Activated T-helper 17 cell treated with anti-CD3 and anti-CD28 coated beads, Interleukin-2, amount 50 U/mL, for 72 hours (primary cell): ENCODE results near the gene MEGF9. TPM values are rescaled to one million over a fixed set of nuclear protein-coding genes. Genes with fewer than 3 reads are reported as not detected.

Experiments
- ATAC-seq: fragments of 150-1000 bp; cut with Tn5 transposase; replicated peaks from 2 replicates; pipeline ENCODE4 v1.10.0; 2021; ENCODE audit warnings: mild to moderate bottlenecking, moderate library complexity
- H3K27ac Mint-ChIP-seq: one replicate; pipeline ENCODE4 v1.8.0; 2022; ENCODE audit warnings: mixed read lengths
- H3K27me3 Mint-ChIP-seq: one replicate; pipeline ENCODE4 v1.8.0; 2022; ENCODE audit warnings: mixed read lengths
- H3K36me3 Mint-ChIP-seq: one replicate; pipeline ENCODE4 v1.8.0; 2022; ENCODE audit warnings: low read depth, mild to moderate bottlenecking, mixed read lengths
- H3K4me1 Mint-ChIP-seq: one replicate; pipeline ENCODE4 v1.8.0; 2022; ENCODE audit warnings: mixed read lengths
- H3K4me3 Mint-ChIP-seq: one replicate; pipeline ENCODE4 v1.8.0; 2022; ENCODE audit warnings: mild to moderate bottlenecking, mixed read lengths
- H3K9me3 Mint-ChIP-seq: one replicate; pipeline ENCODE4 v1.8.0; 2022; ENCODE audit warnings: mixed read lengths
- total RNA-seq, 2 donors: library from RNA; stranded (reverse); gene quantifications; one replicate each; pipeline ENCODE4 v1.2.3, GENCODE V29; 2022

The MEGF9 gene
- total RNA-seq, 2 donors from 2014 or later = 3.3 to 4.1 TPM

GRCh38 chr9:120583958-120584369 lies 130.3 kb downstream of the MEGF9 start:
- Mint-ChIP-seq H3K36me3 (no peaks in the 10 kb centered on the region), H3K27me3 (no peaks in the 10 kb centered on the region), H3K27ac (no peak overlapping the region), H3K9me3 (no peaks in the 10 kb centered on the region), H3K4me3 (no peak overlapping the region), H3K4me1 (peaks cover 8% of the 10 kb centered on the region)
- peak; percentile 5 for ATAC-seq

- ATAC-seq = peak; percentile 99
- H3K4me3 Mint-ChIP-seq = peak within 1 kb of the TSS; percentile 98
- peak within 1 kb of the TSS; percentile 94 for H3K27ac Mint-ChIP-seq
- H3K27me3 Mint-ChIP-seq = no peaks in the 10 kb centered on the region
- H3K9me3 Mint-ChIP-seq = no peaks in the 10 kb centered on the region
- peaks cover 6% of the 10 kb centered on the region for H3K36me3 Mint-ChIP-seq
- peaks cover 21% of the 10 kb centered on the region for H3K4me1 Mint-ChIP-seq
Measured at GRCh38 chr9:120580051-120580896, 134.0 kb downstream of the MEGF9 start, which contains the start of gene CDK5RAP2. TSS of gene CDK5RAP2 (minus strand) at chr9:120580167. CDS start at chr9:120579978, 189 bp downstream.

DNA sequence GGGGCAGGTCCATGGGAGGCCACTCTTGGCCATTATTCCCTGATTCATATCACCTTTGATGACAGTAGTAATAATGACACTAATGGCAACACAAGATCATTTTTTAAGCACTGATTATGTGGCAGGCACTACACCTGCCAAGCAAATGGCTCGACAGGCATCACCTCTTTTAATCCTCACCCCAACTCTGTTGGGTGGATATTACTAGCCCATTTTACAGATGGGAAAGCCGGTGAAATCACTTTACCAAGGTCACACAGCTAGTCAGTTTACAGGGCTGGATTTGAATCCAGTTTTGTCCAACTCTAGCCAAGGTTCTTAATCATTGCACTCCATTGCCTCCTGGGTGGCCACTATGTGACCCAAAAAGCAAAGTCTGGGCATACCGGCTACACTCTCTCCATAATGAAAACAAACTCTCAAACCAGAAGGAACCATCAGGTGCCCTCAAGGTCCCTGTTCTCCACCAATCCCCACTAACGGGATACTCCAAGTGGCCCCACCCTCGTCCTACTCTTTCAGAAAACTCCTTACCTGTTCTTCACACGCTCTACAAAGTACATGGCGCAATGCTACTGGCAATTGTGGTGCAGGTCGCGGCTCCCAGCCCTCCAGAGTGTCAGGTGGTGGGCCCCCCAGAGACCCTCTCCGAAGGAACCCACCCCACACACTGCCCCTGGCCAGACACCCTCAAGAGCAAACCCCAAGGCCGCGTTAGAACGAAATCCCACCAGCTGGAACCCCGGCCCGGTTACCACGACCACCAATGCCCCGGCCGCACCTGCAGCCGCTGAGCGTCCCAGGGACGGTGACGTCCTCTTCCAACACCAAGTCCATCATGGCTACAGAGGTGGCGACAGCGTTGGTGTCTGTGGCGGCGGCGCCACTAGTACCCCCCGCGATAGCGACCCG lies 134.9 kb downstream of the MEGF9 start:
- Mint-ChIP-seq H3K4me1 (peaks cover 21% of the 10 kb centered on the region), H3K27ac (peak overlapping the region; percentile 94), H3K27me3 (no peaks in the 10 kb centered on the region), H3K9me3 (no peaks in the 10 kb centered on the region), H3K4me3 (peak overlapping the region; percentile 98), H3K36me3 (peaks cover 6% of the 10 kb centered on the region)
- ATAC-seq = peak; percentile 51

DNA sequence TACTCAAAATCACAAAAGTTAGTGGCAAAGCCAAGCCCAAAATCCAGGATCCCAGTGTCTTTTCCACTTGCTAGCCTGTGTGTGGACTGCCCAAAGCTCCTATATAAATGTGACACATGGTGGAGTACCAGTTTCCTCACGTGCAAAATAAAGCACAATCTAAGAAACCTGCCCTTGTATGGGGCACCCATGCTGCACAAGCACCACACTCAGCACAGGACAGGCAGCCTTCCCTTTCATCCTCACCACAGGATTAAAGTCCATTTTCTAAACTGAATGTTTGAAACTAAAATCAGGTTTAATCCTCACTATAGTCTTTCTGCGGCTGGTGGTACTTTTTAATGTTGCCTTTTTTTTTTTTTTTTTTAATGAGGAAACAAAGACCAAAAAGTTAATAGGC lies 139.8 kb downstream of the MEGF9 start:
- peaks cover 36% of the 10 kb centered on the region for H3K36me3 Mint-ChIP-seq
- no peak for ATAC-seq
- no peaks in the 10 kb centered on the region for H3K9me3 Mint-ChIP-seq
- H3K27me3 Mint-ChIP-seq = no peaks in the 10 kb centered on the region
- no peak overlapping the region for H3K4me3 Mint-ChIP-seq
- peaks cover 18% of the 10 kb centered on the region for H3K4me1 Mint-ChIP-seq
- H3K27ac Mint-ChIP-seq = no peak overlapping the region

GRCh38 chr9:120572472-120572871 lies 141.8 kb downstream of the MEGF9 start:
- H3K27ac Mint-ChIP-seq = no peak overlapping the region
- peaks cover 56% of the 10 kb centered on the region for H3K36me3 Mint-ChIP-seq
- no peak for ATAC-seq
- no peak overlapping the region for H3K4me3 Mint-ChIP-seq
- H3K27me3 Mint-ChIP-seq = no peaks in the 10 kb centered on the region
- H3K4me1 Mint-ChIP-seq = peaks cover 9% of the 10 kb centered on the region
- H3K9me3 Mint-ChIP-seq = no peaks in the 10 kb centered on the region

- no peak for ATAC-seq
Measured at GRCh38 chr9:120571443-120572257, 142.6 kb downstream of the MEGF9 start.

DNA sequence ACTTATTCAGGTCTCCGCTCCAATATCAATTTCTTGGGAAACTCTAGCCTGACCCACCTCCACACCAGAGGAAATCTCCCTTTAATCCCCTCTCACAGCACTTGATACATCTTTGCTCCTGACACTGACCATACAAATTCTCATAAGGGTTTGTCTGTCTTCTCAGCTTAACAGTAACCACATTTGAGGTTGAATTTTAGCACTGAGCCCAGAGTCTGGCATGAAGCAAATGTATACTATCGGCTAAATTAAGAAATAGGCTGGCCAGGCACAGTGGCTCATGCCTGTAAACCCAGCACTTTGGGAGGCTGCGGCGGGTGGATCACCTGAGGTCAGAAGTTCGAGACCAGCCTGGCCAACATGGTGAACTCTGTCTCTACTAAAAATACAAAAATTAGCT lies 144.0 kb downstream of the MEGF9 start:
- H3K9me3 Mint-ChIP-seq = no peaks in the 10 kb centered on the region
- H3K27me3 Mint-ChIP-seq = no peaks in the 10 kb centered on the region
- H3K4me3 Mint-ChIP-seq = no peak overlapping the region
- ATAC-seq = no peak
- peaks cover 71% of the 10 kb centered on the region for H3K36me3 Mint-ChIP-seq
- H3K27ac Mint-ChIP-seq = no peak overlapping the region
- H3K4me1 Mint-ChIP-seq = peaks cover under 1% of the 10 kb centered on the region

More at GRCh38 chr9:120571443-120572257, 142.6 kb downstream of the MEGF9 start:
- H3K9me3 Mint-ChIP-seq = no peaks in the 10 kb centered on the region
- H3K4me3 Mint-ChIP-seq = no peak overlapping the region
- no peaks in the 10 kb centered on the region for H3K27me3 Mint-ChIP-seq
- no peak overlapping the region for H3K27ac Mint-ChIP-seq
- peaks cover 9% of the 10 kb centered on the region for H3K4me1 Mint-ChIP-seq
- peaks cover 64% of the 10 kb centered on the region for H3K36me3 Mint-ChIP-seq

DNA sequence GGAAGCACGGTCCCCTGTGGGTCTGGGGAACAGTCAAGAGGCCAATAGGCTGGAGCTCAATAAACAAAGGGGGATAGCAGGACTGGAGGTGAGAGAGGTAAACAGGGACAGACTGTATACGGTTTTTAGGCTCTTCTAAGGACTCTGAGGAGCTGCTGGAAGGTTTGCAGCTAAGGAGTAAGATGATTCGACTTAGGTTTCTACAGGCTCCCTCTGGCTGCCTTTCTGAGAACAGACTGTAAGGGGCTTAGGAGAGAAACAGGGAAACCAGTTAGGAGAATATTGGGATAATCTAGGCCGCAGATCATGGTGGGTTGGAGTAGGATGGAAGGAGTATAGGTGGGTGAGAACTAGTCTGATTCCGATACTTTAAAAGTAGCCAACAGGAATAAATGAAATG lies 144.7 kb downstream of the MEGF9 start:
- ATAC-seq = no peak
- Mint-ChIP-seq H3K27ac (no peak overlapping the region), H3K9me3 (no peaks in the 10 kb centered on the region), H3K36me3 (peaks cover 79% of the 10 kb centered on the region), H3K4me3 (no peak overlapping the region), H3K4me1 (no peaks in the 10 kb centered on the region), H3K27me3 (no peaks in the 10 kb centered on the region)

GRCh38 chr9:120568816-120569215 lies 145.5 kb downstream of the MEGF9 start:
- no peaks in the 10 kb centered on the region for H3K4me1 Mint-ChIP-seq
- ATAC-seq = no peak
- no peak overlapping the region for H3K4me3 Mint-ChIP-seq
- no peak overlapping the region for H3K27ac Mint-ChIP-seq
- H3K27me3 Mint-ChIP-seq = no peaks in the 10 kb centered on the region
- peaks cover 85% of the 10 kb centered on the region for H3K36me3 Mint-ChIP-seq
- no peaks in the 10 kb centered on the region for H3K9me3 Mint-ChIP-seq

DNA sequence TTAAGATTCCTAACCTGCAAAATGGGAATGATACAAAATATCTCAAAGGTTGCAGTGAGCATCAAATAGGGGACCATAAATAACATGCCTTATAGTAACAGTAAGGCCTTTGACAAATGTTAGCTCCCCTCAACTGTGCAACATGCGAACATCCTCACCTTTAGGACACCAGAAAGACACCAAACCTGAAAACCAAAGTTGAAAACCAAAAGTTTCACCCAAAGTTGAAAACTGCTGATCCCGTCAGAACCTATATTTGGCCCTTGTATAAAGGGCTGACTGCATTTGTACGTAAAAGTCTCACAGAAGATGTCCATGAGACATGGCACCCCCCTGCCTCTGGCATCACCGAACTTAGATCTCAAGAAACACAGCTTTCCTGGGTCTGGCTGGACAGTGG lies 146.4 kb downstream of the MEGF9 start:
- Mint-ChIP-seq H3K4me1 (peaks cover 3% of the 10 kb centered on the region), H3K9me3 (no peaks in the 10 kb centered on the region), H3K4me3 (no peak overlapping the region), H3K27ac (no peak overlapping the region), H3K36me3 (peaks cover 92% of the 10 kb centered on the region), H3K27me3 (no peaks in the 10 kb centered on the region)
- ATAC-seq = no peak

GRCh38 chr9:120567081-120567480 lies 147.2 kb downstream of the MEGF9 start:
- Mint-ChIP-seq H3K4me1 (peaks cover 10% of the 10 kb centered on the region), H3K9me3 (no peaks in the 10 kb centered on the region), H3K36me3 (peaks cover 99% of the 10 kb centered on the region), H3K27ac (no peak overlapping the region), H3K27me3 (no peaks in the 10 kb centered on the region), H3K4me3 (no peak overlapping the region)
- ATAC-seq = no peak

GRCh38 chr9:120564589-120564988 lies 149.7 kb downstream of the MEGF9 start:
- no peak overlapping the region for H3K4me3 Mint-ChIP-seq
- no peak for ATAC-seq

DNA sequence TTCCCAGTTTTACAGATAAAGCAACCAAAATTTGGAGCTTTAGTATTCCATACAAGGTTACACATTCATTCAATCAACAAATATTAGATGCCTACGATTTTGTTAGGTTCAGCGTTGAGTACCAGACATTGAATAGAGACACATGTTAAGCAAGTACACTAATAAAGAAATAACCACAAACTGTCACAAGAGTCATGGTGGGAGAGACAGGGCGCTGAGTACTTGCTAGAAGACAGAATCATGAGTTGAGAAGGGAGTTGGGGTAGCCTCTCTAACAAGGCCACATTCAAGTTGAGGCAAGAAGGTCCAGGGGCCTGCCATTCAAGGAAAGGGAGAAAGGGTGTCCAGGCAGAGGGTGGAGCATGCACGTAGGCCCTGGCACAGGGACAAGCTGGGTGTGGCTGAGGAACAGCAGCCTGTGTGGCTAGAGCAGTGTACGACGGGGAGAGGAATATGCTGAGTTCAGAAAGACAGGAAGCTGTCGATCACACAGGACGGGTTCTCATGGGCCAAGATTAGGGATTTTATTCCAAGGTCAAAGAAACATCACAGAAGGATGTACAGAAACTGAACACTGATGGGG lies 151.3 kb downstream of the MEGF9 start:
- no peak for ATAC-seq
- Mint-ChIP-seq H3K4me3 (no peak overlapping the region), H3K9me3 (no peaks in the 10 kb centered on the region), H3K4me1 (peaks cover 10% of the 10 kb centered on the region), H3K36me3 (peaks cover 92% of the 10 kb centered on the region), H3K27me3 (no peaks in the 10 kb centered on the region), H3K27ac (no peak overlapping the region)

More at GRCh38 chr9:120564589-120564988, 149.7 kb downstream of the MEGF9 start:
- Mint-ChIP-seq H3K27me3 (no peaks in the 10 kb centered on the region), H3K36me3 (peaks cover 99% of the 10 kb centered on the region), H3K4me1 (peaks cover 10% of the 10 kb centered on the region), H3K27ac (no peak overlapping the region), H3K9me3 (no peaks in the 10 kb centered on the region)

DNA sequence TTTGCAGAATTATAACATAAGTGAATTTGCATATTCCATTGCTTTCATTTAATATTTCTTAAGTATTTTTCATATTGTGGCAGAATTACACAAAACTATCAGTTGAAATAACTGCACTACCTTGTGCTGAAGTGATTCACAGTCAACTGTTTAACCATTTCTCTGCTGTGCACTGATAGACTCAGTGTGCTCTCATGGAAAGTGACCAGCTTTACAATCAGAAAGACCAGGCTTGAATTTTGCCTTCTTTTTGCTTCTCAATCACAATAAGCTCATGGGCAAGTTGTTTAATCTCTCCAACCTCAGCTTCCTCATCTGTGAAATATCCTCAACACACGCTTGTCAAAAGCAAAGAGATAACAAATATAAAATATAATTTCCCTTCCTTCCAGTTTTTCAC lies 152.6 kb downstream of the MEGF9 start:
- Mint-ChIP-seq H3K36me3 (peaks cover 88% of the 10 kb centered on the region), H3K4me3 (no peak overlapping the region), H3K27ac (no peak overlapping the region), H3K27me3 (no peaks in the 10 kb centered on the region), H3K9me3 (no peaks in the 10 kb centered on the region), H3K4me1 (peaks cover 10% of the 10 kb centered on the region)
- ATAC-seq = no peak
